ENCODE measurements around the gene NUMA1. TPM values are rescaled to one million over a fixed set of nuclear protein-coding genes. Genes with fewer than 3 reads are reported as not detected.

The NUMA1 gene
- total RNA-seq, 1 donor from 2014 or later: 177 TPM

DNA sequence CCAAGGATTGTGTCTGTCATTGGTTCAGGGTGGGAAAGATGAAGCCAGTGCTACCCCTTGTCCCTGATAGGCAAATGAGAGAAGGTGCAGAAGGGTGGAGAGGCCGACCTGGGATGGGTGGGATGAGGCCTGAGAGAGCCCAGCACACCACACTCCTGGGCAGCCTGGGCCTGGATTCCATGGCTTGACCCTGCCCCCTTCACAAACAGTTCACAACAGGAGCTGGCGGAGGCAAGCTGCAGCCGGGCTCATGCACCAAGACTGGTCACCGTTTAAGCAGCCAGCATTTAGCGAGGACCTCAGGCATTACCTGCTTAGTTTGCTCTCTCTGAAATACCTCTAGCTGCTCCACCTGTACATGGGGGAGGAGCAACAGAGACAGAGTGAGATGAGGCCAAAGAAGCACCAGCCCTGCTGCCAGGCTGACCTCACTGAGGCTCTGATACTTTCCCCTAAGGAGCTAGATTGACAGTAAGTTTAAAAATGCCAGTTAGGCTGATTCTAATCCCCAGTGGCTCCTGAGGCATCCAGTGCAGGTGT lies 68.2 kb downstream of the NUMA1 start:
- Histone ChIP-seq H3K4me3 (ENCODE audit: low read length in 3 of 3) (no peak overlapping the region), H3K27me3 (ENCODE audit: control insufficient read depth in 3 of 3, insufficient read depth in 3 of 3, low read length in 3 of 3) (no peaks in the 10 kb centered on the region), H3K27ac (ENCODE audit: low read depth, low read length) (no peak overlapping the region), H3K4me1 (ENCODE audit: control insufficient read depth in 3 of 3, insufficient read depth in 3 of 3, low read length in 3 of 3) (peaks cover 49 to 58% (median 53%) of the 10 kb centered on the region in 3 donors), H3K9me3 (ENCODE audit: control insufficient read depth in 3 of 3, low read length in 3 of 3) (no peaks in the 10 kb centered on the region), H3K9ac (ENCODE audit: low read depth in 1 of 3, low read length in 3 of 3) (peak overlapping the region in 2 of 3 donors; percentile 35 to 77), H3K36me3 (ENCODE audit: control insufficient read depth in 3 of 3, insufficient read depth in 3 of 3, low read length in 3 of 3) (peaks cover 97 to 99% (median 97%) of the 10 kb centered on the region in 3 donors)

DNA sequence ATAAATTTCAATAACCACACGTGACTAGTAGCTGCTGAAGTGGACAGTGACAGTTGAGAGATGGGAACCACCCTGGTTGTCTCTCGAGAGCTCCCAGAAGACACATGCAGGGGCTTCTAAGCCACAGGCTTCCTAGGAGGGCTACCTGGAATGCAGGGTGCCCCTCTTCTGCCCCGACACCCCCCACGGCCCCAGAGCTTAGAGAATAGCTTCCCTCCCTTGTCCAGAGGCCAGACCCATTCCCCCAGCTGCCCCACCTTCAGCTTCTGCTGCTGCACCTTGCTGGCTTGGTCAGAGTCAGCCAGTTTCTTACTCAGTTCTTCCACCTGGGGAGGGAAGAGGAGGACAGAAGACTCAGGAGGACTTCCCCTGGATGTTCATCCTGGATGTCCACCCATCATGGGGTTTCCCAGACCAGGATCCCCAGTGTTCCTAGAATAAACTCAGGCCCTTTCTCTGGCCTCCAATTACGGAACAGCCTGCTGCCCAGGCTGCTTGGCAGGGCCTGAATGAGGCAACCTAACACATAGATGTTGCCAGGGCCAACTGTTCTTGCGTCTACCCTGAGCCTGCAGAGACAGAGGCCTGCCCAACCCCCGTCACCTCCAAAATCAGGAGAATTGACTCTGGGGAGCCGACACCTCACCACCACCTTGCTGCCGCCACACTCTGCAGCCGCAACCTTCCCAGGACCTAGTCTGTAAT lies 69.7 kb downstream of the NUMA1 start:
- Histone ChIP-seq H3K9me3 (ENCODE audit: control insufficient read depth in 3 of 3, low read length in 3 of 3) (no peaks in the 10 kb centered on the region), H3K9ac (ENCODE audit: low read depth in 1 of 3, low read length in 3 of 3) (peak overlapping the region in 1 of 3 donors; percentile 27), H3K4me3 (ENCODE audit: low read length in 3 of 3) (no peak overlapping the region), H3K4me1 (ENCODE audit: control insufficient read depth in 3 of 3, insufficient read depth in 3 of 3, low read length in 3 of 3) (peaks cover 50 to 61% (median 54%) of the 10 kb centered on the region in 3 donors), H3K27ac (ENCODE audit: low read depth, low read length) (no peak overlapping the region), H3K36me3 (ENCODE audit: control insufficient read depth in 3 of 3, insufficient read depth in 3 of 3, low read length in 3 of 3) (peaks cover 97 to 99% (median 97%) of the 10 kb centered on the region in 3 donors), H3K27me3 (ENCODE audit: control insufficient read depth in 3 of 3, insufficient read depth in 3 of 3, low read length in 3 of 3) (no peaks in the 10 kb centered on the region)

DNA sequence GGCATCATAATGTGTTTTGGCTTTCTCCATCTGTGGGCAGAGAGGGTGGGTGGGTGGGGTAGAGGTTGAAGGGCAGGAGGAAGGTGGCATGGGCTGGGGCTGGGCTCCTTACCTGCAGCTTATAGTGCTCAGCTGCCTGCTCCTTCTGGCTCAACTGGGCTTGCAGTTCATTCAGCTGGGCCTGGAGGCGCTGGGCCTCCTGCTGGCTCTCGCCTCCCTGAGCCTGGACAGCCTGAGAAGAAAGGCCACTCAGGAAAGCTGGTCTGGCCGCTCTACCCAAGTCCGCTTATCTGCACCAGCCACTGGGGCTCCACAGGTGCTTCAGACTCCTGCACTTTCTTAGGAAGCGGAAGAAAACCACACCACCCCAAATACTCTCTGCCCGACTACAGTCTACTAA lies 71.2 kb downstream of the NUMA1 start:
- H3K4me3 ChIP-seq (ENCODE audit: low read length in 3 of 3): no peak overlapping the region
- no peak overlapping the region for H3K9ac ChIP-seq (ENCODE audit: low read depth in 1 of 3, low read length in 3 of 3)
- peaks cover 45 to 55% (median 48%) of the 10 kb centered on the region in 3 donors for H3K4me1 ChIP-seq (ENCODE audit: control insufficient read depth in 3 of 3, insufficient read depth in 3 of 3, low read length in 3 of 3)
- no peaks in the 10 kb centered on the region for H3K9me3 ChIP-seq (ENCODE audit: control insufficient read depth in 3 of 3, low read length in 3 of 3)
- no peak overlapping the region for H3K27ac ChIP-seq (ENCODE audit: low read depth, low read length)
- H3K27me3 ChIP-seq (ENCODE audit: control insufficient read depth in 3 of 3, insufficient read depth in 3 of 3, low read length in 3 of 3): no peaks in the 10 kb centered on the region
- H3K36me3 ChIP-seq (ENCODE audit: control insufficient read depth in 3 of 3, insufficient read depth in 3 of 3, low read length in 3 of 3): peaks cover 97 to 99% (median 97%) of the 10 kb centered on the region in 3 donors

DNA sequence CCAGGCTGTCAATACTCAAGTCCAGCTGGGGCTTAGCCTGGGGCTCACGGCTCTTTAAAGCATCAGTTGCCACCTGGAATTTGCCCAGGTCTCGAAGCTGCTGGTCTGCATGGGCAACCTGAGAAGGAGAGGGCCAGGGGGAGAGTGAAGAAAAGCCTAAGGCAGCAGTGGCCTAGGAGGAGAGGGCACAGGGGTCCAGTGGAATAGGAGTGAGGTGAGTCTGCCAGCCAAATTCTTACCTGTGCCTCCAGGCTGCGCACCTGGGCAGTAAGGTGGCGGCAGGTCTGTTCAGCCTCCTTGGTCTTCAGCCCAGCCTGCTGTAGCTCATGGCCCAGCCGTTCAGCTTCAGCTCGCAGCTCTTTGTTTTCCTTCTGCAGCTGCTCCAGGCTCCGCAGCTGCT lies 71.6 kb downstream of the NUMA1 start:
- H3K36me3 ChIP-seq (ENCODE audit: control insufficient read depth in 3 of 3, insufficient read depth in 3 of 3, low read length in 3 of 3): peaks cover 97 to 99% (median 97%) of the 10 kb centered on the region in 3 donors
- H3K9ac ChIP-seq (ENCODE audit: low read depth in 1 of 3, low read length in 3 of 3): no peak overlapping the region
- H3K9me3 ChIP-seq (ENCODE audit: control insufficient read depth in 3 of 3, low read length in 3 of 3): no peaks in the 10 kb centered on the region
- H3K4me3 ChIP-seq (ENCODE audit: low read length in 3 of 3): no peak overlapping the region
- H3K27ac ChIP-seq (ENCODE audit: low read depth, low read length): no peak overlapping the region
- no peaks in the 10 kb centered on the region for H3K27me3 ChIP-seq (ENCODE audit: control insufficient read depth in 3 of 3, insufficient read depth in 3 of 3, low read length in 3 of 3)
- H3K4me1 ChIP-seq (ENCODE audit: control insufficient read depth in 3 of 3, insufficient read depth in 3 of 3, low read length in 3 of 3): peaks cover 41 to 50% (median 44%) of the 10 kb centered on the region in 3 donors

DNA sequence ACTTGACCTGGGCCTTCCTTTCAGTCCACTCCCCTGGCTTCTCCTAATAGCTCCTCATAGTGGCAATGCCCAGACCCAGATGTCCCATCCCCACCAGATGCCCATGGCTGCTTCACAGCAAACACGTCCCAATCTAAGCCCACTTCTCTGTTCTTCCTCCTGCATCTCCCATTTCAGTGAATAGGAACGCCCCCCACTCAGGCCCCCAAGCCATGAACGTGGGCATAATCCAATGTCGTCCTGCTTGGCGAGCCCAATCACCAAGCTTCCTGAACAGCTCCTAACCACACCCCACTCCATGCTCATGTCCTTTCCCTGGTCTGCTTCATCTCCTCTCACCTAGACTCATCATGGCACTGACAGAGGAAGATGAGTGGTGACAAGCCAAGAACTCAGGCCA lies 72.8 kb downstream of the NUMA1 start:
- H3K4me1 ChIP-seq (ENCODE audit: control insufficient read depth in 3 of 3, insufficient read depth in 3 of 3, low read length in 3 of 3): peaks cover 29 to 39% (median 33%) of the 10 kb centered on the region in 3 donors
- H3K36me3 ChIP-seq (ENCODE audit: control insufficient read depth in 3 of 3, insufficient read depth in 3 of 3, low read length in 3 of 3): peaks cover 97 to 98% (median 98%) of the 10 kb centered on the region in 3 donors

DNA sequence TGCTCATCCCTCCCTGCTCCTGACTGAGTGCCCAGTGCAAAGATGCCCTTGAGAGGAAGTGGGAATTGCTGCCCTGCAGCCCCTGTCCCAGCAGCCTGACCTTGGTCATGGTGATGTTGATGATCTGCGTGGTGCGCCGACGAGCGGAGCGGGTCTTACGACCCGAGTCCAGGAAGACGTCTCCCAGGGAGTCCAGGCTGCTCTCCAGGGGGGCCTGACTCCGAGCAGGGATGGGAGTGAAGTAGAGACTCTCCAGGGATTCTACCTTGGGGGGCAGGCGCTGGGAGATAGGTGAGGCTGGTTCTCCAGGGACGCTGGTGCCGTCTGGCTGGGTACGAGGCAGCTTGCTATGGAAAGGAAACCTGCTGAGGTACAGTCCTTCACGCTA lies 73.3 kb downstream of the NUMA1 start:
- Histone ChIP-seq H3K9me3 (ENCODE audit: control insufficient read depth in 3 of 3, low read length in 3 of 3) (no peaks in the 10 kb centered on the region), H3K36me3 (ENCODE audit: control insufficient read depth in 3 of 3, insufficient read depth in 3 of 3, low read length in 3 of 3) (peaks cover 95 to 98% (median 98%) of the 10 kb centered on the region in 3 donors), H3K4me1 (ENCODE audit: control insufficient read depth in 3 of 3, insufficient read depth in 3 of 3, low read length in 3 of 3) (peaks cover 24 to 34% (median 28%) of the 10 kb centered on the region in 3 donors), H3K9ac (ENCODE audit: low read depth in 1 of 3, low read length in 3 of 3) (no peak overlapping the region), H3K27ac (ENCODE audit: low read depth, low read length) (no peak overlapping the region), H3K27me3 (ENCODE audit: control insufficient read depth in 3 of 3, insufficient read depth in 3 of 3, low read length in 3 of 3) (no peaks in the 10 kb centered on the region), H3K4me3 (ENCODE audit: low read length in 3 of 3) (no peak overlapping the region)

More for the DNA sequence above, 72.8 kb downstream of the NUMA1 start:
- H3K27ac ChIP-seq (ENCODE audit: low read depth, low read length): no peak overlapping the region
- no peak overlapping the region for H3K4me3 ChIP-seq (ENCODE audit: low read length in 3 of 3)
- H3K27me3 ChIP-seq (ENCODE audit: control insufficient read depth in 3 of 3, insufficient read depth in 3 of 3, low read length in 3 of 3): no peaks in the 10 kb centered on the region
- no peak overlapping the region for H3K9ac ChIP-seq (ENCODE audit: low read depth in 1 of 3, low read length in 3 of 3)
- no peaks in the 10 kb centered on the region for H3K9me3 ChIP-seq (ENCODE audit: control insufficient read depth in 3 of 3, low read length in 3 of 3)

DNA sequence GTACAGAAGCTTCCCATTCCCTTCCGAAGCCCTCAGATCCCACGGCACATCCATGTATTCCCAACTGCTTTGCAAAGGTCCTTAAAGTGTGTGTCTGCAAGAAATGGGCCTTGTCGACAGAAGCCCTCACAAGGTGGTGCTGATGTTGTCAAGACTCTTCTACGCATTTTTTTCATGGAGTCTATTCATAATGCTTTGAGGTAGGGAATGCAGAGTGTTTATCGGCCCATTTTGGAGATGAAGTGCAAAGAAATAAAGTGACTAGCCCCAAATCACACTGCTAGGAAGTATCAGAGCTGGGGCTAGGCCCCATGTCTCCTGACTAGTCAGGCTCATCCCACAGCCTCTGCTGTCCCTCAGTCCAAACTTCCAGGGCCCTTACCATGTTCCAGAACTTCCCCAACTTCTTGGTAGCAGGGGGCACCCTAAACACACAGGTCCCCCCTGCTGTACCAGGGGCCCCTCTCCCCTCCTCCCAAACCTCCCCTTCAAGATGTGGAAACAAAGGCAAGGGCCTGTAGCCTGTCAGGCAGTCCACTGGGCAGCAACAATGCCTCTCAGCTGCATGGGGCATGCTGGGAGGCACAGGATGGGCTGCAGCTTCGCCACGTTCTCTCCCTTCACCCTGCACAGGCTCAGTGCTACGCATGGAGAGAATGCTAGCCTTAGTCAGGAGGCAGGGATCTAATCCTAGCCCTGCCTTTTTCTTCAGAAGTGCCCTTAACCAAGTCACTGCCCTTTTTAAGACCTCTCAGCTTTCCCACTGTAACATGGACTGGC lies 73.8 kb downstream of the NUMA1 start:
- Histone ChIP-seq H3K27ac (ENCODE audit: low read depth, low read length) (no peak overlapping the region), H3K4me3 (ENCODE audit: low read length in 3 of 3) (no peak overlapping the region), H3K27me3 (ENCODE audit: control insufficient read depth in 3 of 3, insufficient read depth in 3 of 3, low read length in 3 of 3) (no peaks in the 10 kb centered on the region), H3K9ac (ENCODE audit: low read depth in 1 of 3, low read length in 3 of 3) (peak overlapping the region in 1 of 3 donors; percentile 41), H3K4me1 (ENCODE audit: control insufficient read depth in 3 of 3, insufficient read depth in 3 of 3, low read length in 3 of 3) (peaks cover 20 to 29% (median 22%) of the 10 kb centered on the region in 3 donors), H3K9me3 (ENCODE audit: control insufficient read depth in 3 of 3, low read length in 3 of 3) (no peaks in the 10 kb centered on the region), H3K36me3 (ENCODE audit: control insufficient read depth in 3 of 3, insufficient read depth in 3 of 3, low read length in 3 of 3) (peaks cover 95 to 98% (median 98%) of the 10 kb centered on the region in 3 donors)

DNA sequence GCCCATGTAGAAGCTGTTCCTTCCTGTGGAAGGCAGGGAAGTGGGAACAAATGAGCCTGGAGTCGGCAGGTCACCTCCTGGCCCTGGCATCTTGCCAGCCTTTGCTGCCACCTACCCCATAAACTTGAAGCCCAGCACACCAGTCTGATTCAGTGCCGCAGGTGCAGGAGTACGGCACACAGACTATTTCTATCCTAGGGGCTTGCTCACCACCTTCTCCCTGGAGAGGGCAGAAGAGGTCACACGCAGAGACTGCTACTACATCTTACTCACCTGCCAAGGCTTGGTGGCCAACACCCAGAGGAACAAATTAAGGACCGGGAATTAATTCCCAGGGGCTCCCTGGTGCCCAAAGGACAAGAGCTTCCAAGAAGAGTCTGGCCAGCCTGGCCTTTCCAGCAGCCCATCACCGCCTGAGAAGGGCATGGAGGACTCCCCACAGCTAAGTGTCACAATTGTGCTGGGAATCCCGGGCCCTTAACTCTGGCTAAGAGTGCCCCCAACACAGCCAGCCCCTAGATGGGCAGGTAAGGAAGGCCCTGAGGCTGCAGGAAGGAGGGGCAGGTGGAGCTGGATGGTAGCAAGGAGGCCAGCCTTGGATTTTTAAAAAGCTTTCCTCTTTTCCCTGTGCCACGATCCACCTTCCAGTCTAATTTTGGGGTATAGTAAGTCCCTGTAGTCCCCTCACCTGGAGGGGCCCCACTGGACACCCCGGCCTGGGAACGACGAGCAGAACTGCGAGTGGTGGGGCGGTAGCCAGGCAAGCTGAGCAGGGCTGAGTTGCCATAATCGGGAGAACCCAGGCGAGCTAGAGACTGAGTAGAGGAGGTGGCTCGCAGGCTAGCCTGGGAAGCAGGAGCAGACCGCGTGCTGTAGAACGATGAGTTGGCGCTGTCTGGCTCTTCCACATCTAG lies 74.7 kb downstream of the NUMA1 start:
- peak overlapping the region; percentile 30 for H3K27ac ChIP-seq (ENCODE audit: low read depth, low read length)
- peaks cover 13 to 25% (median 14%) of the 10 kb centered on the region in 3 donors for H3K4me1 ChIP-seq (ENCODE audit: control insufficient read depth in 3 of 3, insufficient read depth in 3 of 3, low read length in 3 of 3)
- H3K9me3 ChIP-seq (ENCODE audit: control insufficient read depth in 3 of 3, low read length in 3 of 3): no peaks in the 10 kb centered on the region
- peaks cover 93 to 97% (median 96%) of the 10 kb centered on the region in 3 donors for H3K36me3 ChIP-seq (ENCODE audit: control insufficient read depth in 3 of 3, insufficient read depth in 3 of 3, low read length in 3 of 3)
- no peaks in the 10 kb centered on the region for H3K27me3 ChIP-seq (ENCODE audit: control insufficient read depth in 3 of 3, insufficient read depth in 3 of 3, low read length in 3 of 3)
- H3K4me3 ChIP-seq (ENCODE audit: low read length in 3 of 3): no peak overlapping the region
- H3K9ac ChIP-seq (ENCODE audit: low read depth in 1 of 3, low read length in 3 of 3): peak overlapping the region in 1 of 3 donors; percentile 41

Measured in skeletal muscle tissue (tissue), 4 donors.